OCI-LY3 (cell line): ENCODE results near the gene KCTD21.

Experiments used
- H2AFZ ChIP-seq: fragments of 200-600, 300-600 bp; shearing (Covaris generic); 2 replicates; pipeline ENCODE4 v1.6.0; 2014; ENCODE audit warnings: antibody characterized with exemption, low read depth, low read length
- H3K27ac ChIP-seq: fragments of 200-600, 300-600 bp; sonication (generic); 2 replicates; pipeline ENCODE4 v1.5.1; 2014; ENCODE audit warnings: mild to moderate bottlenecking, low read length, moderate library complexity, mixed read lengths
- H3K27me3 ChIP-seq: fragments of 200-600, 300-600 bp; sonication (generic); 2 replicates; pipeline ENCODE4 v1.6.1; 2014; ENCODE audit warnings: low read depth, low read length, mixed read lengths
- H3K36me3 ChIP-seq: fragments of 200-600, 300-600 bp; sonication (generic); replicated peaks from 2 replicates; pipeline ENCODE3; 2014; ENCODE audit warnings: low read depth, low read length, mixed read lengths
- H3K4me1 ChIP-seq: fragments of 300-600, 200-600 bp; sonication (generic); 2 replicates; pipeline ENCODE4 v1.6.1; 2014; ENCODE audit warnings: low read length, mixed read lengths
- H3K4me2 ChIP-seq: fragments of 200-600, 300-600 bp; sonication (generic); 2 replicates; pipeline ENCODE4 v1.6.1; 2014; ENCODE audit warnings: low read length, mixed read lengths
- H3K4me3 ChIP-seq: fragments of 300-600, 200-600 bp; sonication (generic); 2 replicates; pipeline ENCODE4 v1.5.1; 2014; ENCODE audit warnings: antibody characterized with exemption, mild to moderate bottlenecking, low read length, moderate library complexity
- H3K79me2 ChIP-seq: fragments of 300-600, 200-600 bp; shearing (Covaris generic); 2 replicates; pipeline ENCODE4 v1.6.1; 2014; ENCODE audit warnings: mild to moderate bottlenecking, low read length, mixed read lengths
- H3K9ac ChIP-seq: fragments of 300-600, 200-600 bp; shearing (Covaris generic); 2 replicates; pipeline ENCODE4 v1.6.0; 2014; ENCODE audit warnings: mild to moderate bottlenecking, low read length, moderate library complexity
- H3K9me3 ChIP-seq: fragments of 200-600, 300-600 bp; shearing (Covaris generic); 2 replicates; pipeline ENCODE4 v1.6.1; 2014; ENCODE audit warnings: low read length, mixed read lengths; ENCODE audit not compliant: insufficient read depth
- H4K20me1 ChIP-seq: fragments of 200-600, 300-600 bp; sonication (generic); 2 replicates; pipeline ENCODE4 v1.6.1; 2016; ENCODE audit warnings: low read length, mixed read lengths; ENCODE audit not compliant: insufficient read depth
- EZH2phosphoT487 ChIP-seq: fragments of 200-600 bp; shearing (Covaris generic); IDR thresholded peaks from 2 replicates; pipeline ENCODE4 v1.6.1; 2018; ENCODE audit warnings: antibody characterized with exemption, mixed run types, low read depth
- TF ChIP-seq, protein P1 (sequence below): fragments of 200-600, 300-600 bp; sonication (generic); IDR thresholded peaks from 2 replicates; pipeline ENCODE4 v1.5.1; 2014; ENCODE audit warnings: antibody characterized with exemption, low read length, low read depth

KCTD21 gene

DNA sequence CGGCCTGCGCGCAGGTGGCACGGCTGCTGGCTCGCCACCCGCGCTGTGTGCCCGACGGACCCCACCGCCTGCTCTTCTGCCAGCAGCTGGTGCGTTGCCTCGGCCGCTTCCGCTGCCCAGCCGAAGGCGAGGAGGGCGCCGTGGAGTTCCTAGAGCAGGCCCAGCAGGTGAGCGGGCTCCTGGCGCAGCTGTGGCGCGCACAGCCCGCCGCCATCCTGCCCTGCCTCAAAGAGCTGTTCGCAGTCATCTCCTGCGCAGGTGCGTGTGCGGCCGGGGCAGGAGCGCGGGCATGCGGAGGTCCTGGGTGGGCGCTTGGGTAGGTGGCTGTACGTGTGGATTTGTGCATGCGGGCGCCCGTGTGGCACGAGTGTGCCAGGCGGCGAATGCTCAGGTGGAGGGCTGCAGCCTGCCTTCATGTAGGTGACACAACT lies 8.2 kb upstream of the KCTD21 start:
- Histone ChIP-seq H3K79me2 (no peaks in the 10 kb centered on the region), H3K27me3 (no peaks in the 10 kb centered on the region), H3K36me3 (no peaks in the 10 kb centered on the region), H3K4me3 (no peak overlapping the region), H3K27ac (no peak overlapping the region), H3K9me3 (no peaks in the 10 kb centered on the region), H2AFZ (no peak overlapping the region), H3K4me2 (no peak overlapping the region), H3K9ac (no peak overlapping the region), H3K4me1 (peaks cover 4% of the 10 kb centered on the region; the same call in 1 of the 2 replicates), H4K20me1 (no peaks in the 10 kb centered on the region)
- TF ChIP-seq, protein P1, sequence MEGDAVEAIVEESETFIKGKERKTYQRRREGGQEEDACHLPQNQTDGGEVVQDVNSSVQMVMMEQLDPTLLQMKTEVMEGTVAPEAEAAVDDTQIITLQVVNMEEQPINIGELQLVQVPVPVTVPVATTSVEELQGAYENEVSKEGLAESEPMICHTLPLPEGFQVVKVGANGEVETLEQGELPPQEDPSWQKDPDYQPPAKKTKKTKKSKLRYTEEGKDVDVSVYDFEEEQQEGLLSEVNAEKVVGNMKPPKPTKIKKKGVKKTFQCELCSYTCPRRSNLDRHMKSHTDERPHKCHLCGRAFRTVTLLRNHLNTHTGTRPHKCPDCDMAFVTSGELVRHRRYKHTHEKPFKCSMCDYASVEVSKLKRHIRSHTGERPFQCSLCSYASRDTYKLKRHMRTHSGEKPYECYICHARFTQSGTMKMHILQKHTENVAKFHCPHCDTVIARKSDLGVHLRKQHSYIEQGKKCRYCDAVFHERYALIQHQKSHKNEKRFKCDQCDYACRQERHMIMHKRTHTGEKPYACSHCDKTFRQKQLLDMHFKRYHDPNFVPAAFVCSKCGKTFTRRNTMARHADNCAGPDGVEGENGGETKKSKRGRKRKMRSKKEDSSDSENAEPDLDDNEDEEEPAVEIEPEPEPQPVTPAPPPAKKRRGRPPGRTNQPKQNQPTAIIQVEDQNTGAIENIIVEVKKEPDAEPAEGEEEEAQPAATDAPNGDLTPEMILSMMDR = no peak
- TF ChIP-seq EZH2phosphoT487 = no peak

DNA sequence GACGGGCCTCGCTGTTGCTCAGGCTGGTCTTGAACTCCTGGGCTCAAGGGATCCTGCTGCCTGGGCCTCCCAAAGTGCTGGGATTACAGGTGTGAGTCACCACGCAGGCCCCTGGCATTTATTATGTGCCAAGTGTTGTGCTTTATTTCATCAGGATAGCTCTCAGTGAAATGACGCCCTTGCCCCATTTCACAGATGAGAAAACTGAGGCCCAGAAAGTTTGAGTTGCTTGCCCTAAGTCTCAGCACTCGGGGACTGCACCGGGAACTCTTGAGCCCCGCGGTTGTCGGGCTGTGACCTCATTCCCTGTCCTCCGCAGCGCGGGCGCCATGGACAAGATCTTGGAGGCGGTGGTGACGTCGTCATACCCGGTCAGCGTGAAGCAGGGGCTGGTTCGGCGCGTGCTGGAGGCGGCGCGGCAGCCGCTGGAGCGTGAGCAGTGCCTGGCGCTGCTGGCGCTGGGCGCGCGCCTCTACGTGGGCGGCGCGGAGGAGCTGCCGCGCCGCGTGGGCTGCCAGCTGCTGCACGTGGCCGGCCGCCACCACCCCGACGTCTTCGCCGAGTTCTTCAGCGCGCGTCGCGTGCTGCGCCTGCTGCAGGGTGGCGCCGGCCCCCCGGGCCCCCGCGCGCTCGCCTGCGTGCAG lies 7.6 kb upstream of the KCTD21 start:
- Histone ChIP-seq H3K79me2 (no peaks in the 10 kb centered on the region), H3K9ac (no peak overlapping the region), H3K4me1 (peaks cover 4% of the 10 kb centered on the region; the same call in 1 of the 2 replicates), H3K9me3 (no peaks in the 10 kb centered on the region), H3K27me3 (no peaks in the 10 kb centered on the region), H3K4me2 (no peak overlapping the region), H2AFZ (no peak overlapping the region), H3K27ac (no peak overlapping the region), H3K4me3 (no peak overlapping the region), H4K20me1 (no peaks in the 10 kb centered on the region), H3K36me3 (no peaks in the 10 kb centered on the region)
- no peak for TF ChIP-seq EZH2phosphoT487
- TF ChIP-seq, protein P1 = no peak

DNA sequence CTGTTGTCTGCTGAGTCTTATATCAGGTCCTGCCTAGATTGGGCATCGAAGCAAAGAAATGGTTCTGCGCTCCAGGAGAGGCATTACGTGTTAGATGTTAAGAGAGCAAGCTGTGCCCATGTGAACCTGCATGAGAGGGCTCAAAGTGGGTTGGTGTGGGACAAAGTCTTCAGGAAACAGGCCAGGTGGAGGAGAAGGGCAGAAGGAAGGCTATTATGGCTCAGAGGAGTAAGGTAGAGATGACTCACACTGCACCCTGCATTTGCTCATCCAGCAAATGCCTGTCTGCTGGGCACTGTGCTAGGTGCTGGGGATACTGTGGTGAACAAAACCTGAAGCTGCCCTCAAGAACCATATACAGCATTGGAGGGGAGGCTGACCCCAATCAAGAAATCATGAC lies 6.1 kb upstream of the KCTD21 start:
- Histone ChIP-seq H2AFZ (no peak overlapping the region), H3K79me2 (no peaks in the 10 kb centered on the region), H3K4me1 (peaks cover 11% of the 10 kb centered on the region), H3K27ac (no peak overlapping the region), H4K20me1 (no peaks in the 10 kb centered on the region), H3K4me2 (no peak overlapping the region), H3K9ac (no peak overlapping the region), H3K27me3 (no peaks in the 10 kb centered on the region), H3K4me3 (no peak overlapping the region), H3K9me3 (no peaks in the 10 kb centered on the region), H3K36me3 (no peaks in the 10 kb centered on the region)
- TF ChIP-seq, protein P1 = no peak
- no peak for TF ChIP-seq EZH2phosphoT487

DNA sequence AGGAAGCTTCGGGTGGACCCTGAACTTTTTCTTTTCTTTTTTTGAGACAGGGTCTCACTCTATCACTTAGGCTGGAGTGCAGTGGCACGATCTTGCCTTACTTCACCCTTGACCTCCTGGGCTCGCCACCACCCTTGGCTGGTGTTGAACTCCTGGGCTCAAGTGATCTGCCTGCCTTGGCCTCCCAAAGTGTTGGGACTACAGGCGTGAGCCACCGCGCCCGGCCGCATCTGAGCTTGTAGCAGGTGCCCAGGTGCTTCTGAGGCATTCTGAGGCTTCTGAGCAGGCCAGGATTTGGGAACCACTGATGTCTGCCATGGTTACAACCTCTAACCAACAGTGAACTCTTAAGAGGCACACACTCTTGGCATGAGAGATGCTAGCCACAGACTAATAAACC lies 5.4 kb upstream of the KCTD21 start:
- H2AFZ ChIP-seq = no peak overlapping the region
- H3K9me3 ChIP-seq = no peaks in the 10 kb centered on the region
- H3K9ac ChIP-seq = no peak overlapping the region
- no peaks in the 10 kb centered on the region for H3K27me3 ChIP-seq
- no peaks in the 10 kb centered on the region for H3K36me3 ChIP-seq
- TF ChIP-seq, protein P1 = no peak
- no peak for TF ChIP-seq EZH2phosphoT487
- no peaks in the 10 kb centered on the region for H4K20me1 ChIP-seq
- H3K4me3 ChIP-seq = no peak overlapping the region
- H3K4me1 ChIP-seq = peaks cover 16% of the 10 kb centered on the region
- no peak overlapping the region for H3K4me2 ChIP-seq
- no peaks in the 10 kb centered on the region for H3K79me2 ChIP-seq
- H3K27ac ChIP-seq = no peak overlapping the region
